AG10803 (cell line): Measurements from ENCODE around the gene GRIA1.

Experiments used
- DNase-seq: peaks from one replicate; pipeline ENCODE4 v3.0.0; 2010; ENCODE audit warnings: low read depth
- H3K4me3 ChIP-seq: 2 replicates; pipeline ENCODE4 v1.5.1; 2011; ENCODE audit warnings: mild to moderate bottlenecking, low read length, control low read depth
- CTCF ChIP-seq: conservative IDR thresholded peaks from 2 replicates; pipeline ENCODE4 v1.5.1; 2011; ENCODE audit warnings: mild to moderate bottlenecking, low read length, control low read depth, inconsistent platforms

Gene GRIA1

GRCh38 chr5:153672347-153673090, 182.0 kb downstream of the GRIA1 start:
- peak; percentile 34 for DNase-seq
- TF ChIP-seq CTCF = no peak
- H3K4me3 ChIP-seq = no peak overlapping the region

GRCh38 chr5:153674356-153674755, 183.9 kb downstream of the GRIA1 start:
- no peak for DNase-seq
- no peak overlapping the region for H3K4me3 ChIP-seq
- TF ChIP-seq CTCF = no peak

DNA sequence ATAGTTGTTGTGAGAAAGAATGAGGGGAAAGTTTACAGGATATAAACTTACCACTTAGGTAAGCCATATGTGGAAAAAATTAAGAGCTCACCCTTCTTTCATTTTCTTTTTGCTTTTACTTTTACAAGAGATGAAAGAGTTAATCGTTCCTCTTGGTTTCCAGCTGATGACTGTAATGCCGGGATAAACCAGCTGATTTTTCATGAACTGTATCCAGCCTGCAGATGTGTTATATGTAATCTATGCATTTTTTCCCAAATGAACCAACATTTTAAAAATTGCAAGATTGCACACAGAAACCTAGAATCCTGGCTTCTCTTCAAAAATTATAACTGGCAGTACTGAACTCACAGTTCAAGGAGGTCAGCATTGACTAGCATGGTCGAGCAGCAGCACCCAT, 185.9 kb downstream of the GRIA1 start:
- no peak for TF ChIP-seq CTCF
- no peak overlapping the region for H3K4me3 ChIP-seq
- peak; percentile 20 for DNase-seq

- no peak for TF ChIP-seq CTCF
- no peak overlapping the region for H3K4me3 ChIP-seq
- no peak for DNase-seq
These were observed 186.4 kb downstream of the GRIA1 start for GRCh38 chr5:153676821-153677220.

- no peak for DNase-seq
These were observed 188.3 kb downstream of the GRIA1 start for GRCh38 chr5:153678617-153679329.

GRCh38 chr5:153690236-153690635, 199.8 kb downstream of the GRIA1 start:
- DNase-seq = no peak
- no peak overlapping the region for H3K4me3 ChIP-seq
- no peak for TF ChIP-seq CTCF

More at GRCh38 chr5:153678617-153679329, 188.3 kb downstream of the GRIA1 start:
- no peak overlapping the region for H3K4me3 ChIP-seq
- no peak for TF ChIP-seq CTCF

DNA sequence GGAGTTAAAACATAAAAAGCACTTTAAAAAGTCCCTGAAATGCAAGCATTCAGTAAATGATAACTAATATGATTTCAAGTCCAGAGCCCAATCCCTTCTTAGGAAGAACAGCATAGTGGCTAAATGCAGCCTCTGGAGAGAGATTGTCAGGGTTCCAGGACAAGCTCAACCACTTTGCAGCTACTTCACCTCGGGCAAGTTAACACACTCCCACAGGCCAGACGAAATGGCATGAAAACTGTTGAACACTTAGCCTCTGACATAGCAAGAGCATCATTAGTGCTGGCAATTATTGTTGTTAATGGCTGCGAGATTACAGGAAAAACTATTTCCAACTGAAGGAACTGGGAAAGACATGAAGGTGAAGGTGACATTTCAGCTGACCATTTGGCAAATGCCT, 205.8 kb downstream of the GRIA1 start:
- no peak for DNase-seq
- H3K4me3 ChIP-seq = no peak overlapping the region
- TF ChIP-seq CTCF = no peak
